Neural progenitor cell (in vitro differentiated cells): Measurements from ENCODE around the gene CNPY1.

Source experiments
- CTCF ChIP-seq: fragments of 200-600 bp; sonication (generic); IDR thresholded peaks from 2 replicates; pipeline ENCODE4 v1.5.1; 2017; ENCODE audit warnings: antibody characterized with exemption, mild to moderate bottlenecking
- EZH2 ChIP-seq: fragments of 200-600 bp; sonication (generic); IDR thresholded peaks from 2 replicates; pipeline ENCODE4 v1.6.1; 2017; ENCODE audit warnings: antibody characterized with exemption, mild to moderate bottlenecking, moderate library complexity

- no peak for TF ChIP-seq CTCF
- TF ChIP-seq EZH2 = no peak
Observed at GRCh38 chr7:155460926-155461613, 85.3 kb downstream of the CNPY1 start.
